WI38 (cell line): ENCODE results near the gene PARP14.

Source experiments
- H3K4me3 ChIP-seq: 2 replicates; pipeline ENCODE4 v1.5.1; 2011; ENCODE audit warnings: low read depth, mild to moderate bottlenecking, control low read depth, low read length
- CTCF ChIP-seq: IDR thresholded peaks from 2 replicates; pipeline ENCODE4 v1.5.1; 2012; ENCODE audit warnings: low read depth, mild to moderate bottlenecking, control low read depth, low read length

PARP14 gene

GRCh38 chr3:122760453-122761271 lies 80.0 kb downstream of the PARP14 start:
- no peak for TF ChIP-seq CTCF
- no peak overlapping the region for H3K4me3 ChIP-seq

- no peak for TF ChIP-seq CTCF
- no peak overlapping the region for H3K4me3 ChIP-seq
Observed at GRCh38 chr3:122766430-122766829, 85.8 kb downstream of the PARP14 start.

GRCh38 chr3:122767540-122768372 lies 87.1 kb downstream of the PARP14 start:
- no peak for TF ChIP-seq CTCF
- H3K4me3 ChIP-seq, result no peak overlapping the region

- no peak for TF ChIP-seq CTCF
Observed at GRCh38 chr3:122770521-122771202, 90.0 kb downstream of the PARP14 start.

GRCh38 chr3:122772827-122773226 lies 92.2 kb downstream of the PARP14 start:
- H3K4me3 ChIP-seq, result no peak overlapping the region

More at GRCh38 chr3:122770521-122771202, 90.0 kb downstream of the PARP14 start:
- no peak overlapping the region for H3K4me3 ChIP-seq

GRCh38 chr3:122773944-122774509 lies 93.4 kb downstream of the PARP14 start:
- no peak for TF ChIP-seq CTCF
- H3K4me3 ChIP-seq, result no peak overlapping the region

More at GRCh38 chr3:122772827-122773226, 92.2 kb downstream of the PARP14 start:
- no peak for TF ChIP-seq CTCF
